OCI-LY7 (cell line): ENCODE measurements around the gene NFATC2IP. TPM values are rescaled to one million over a fixed set of nuclear protein-coding genes. Genes with fewer than 3 reads are reported as not detected.

Experiments used
- BruUV-seq: library from RNA; stranded (reverse); fragments of 400-500 nt; replicated peaks from 2 replicates; lab custom pipeline; 2021; lab: Mats Ljungman, UMichigan
- CTCF ChIA-PET: fragments of 300-600 bp; sonication (Branson Sonifier 250); formaldehyde crosslinking; loops from one replicate; lab custom pipeline; 2022; ENCODE audit warnings: antibody characterized with exemption; ENCODE audit not compliant: unreplicated experiment; lab: Charles Lee
- POLR2A ChIA-PET: fragments of 300-600 bp; sonication (Branson Sonifier 250); formaldehyde crosslinking; loops from one replicate; lab custom pipeline; 2022; ENCODE audit warnings: antibody characterized with exemption; lab: Charles Lee
- DNase-seq: peaks from one replicate; pipeline ENCODE4 v3.0.0-alpha.2; 2015; ENCODE audit warnings: low spot score
- H2AFZ ChIP-seq: fragments of 200-600 bp; sonication (generic), shearing (Covaris generic); 2 replicates; pipeline ENCODE4 v1.6.1; 2014; ENCODE audit warnings: mild to moderate bottlenecking, antibody characterized with exemption, low read length, moderate library complexity
- H3K27ac ChIP-seq: fragments of 200-600 bp; sonication (generic); 2 replicates; pipeline ENCODE4 v1.5.1; 2014; ENCODE audit warnings: mixed run types, low read depth, mild to moderate bottlenecking, moderate library complexity, low read length, inconsistent platforms; ENCODE audit not compliant: poor library complexity, severe bottlenecking
- H3K36me3 ChIP-seq: fragments of 200-600 bp; sonication (generic); 2 replicates; pipeline ENCODE4 v1.6.1; 2014; ENCODE audit warnings: mild to moderate bottlenecking, antibody characterized with exemption, low read length, moderate library complexity, mixed read lengths; ENCODE audit not compliant: insufficient read depth
- H3K4me1 ChIP-seq: fragments of 200-600 bp; sonication (generic); 2 replicates; pipeline ENCODE4 v1.5.1; 2014; ENCODE audit warnings: mild to moderate bottlenecking, low read length; ENCODE audit not compliant: insufficient read depth, poor library complexity, severe bottlenecking
- H3K4me2 ChIP-seq: fragments of 200-600 bp; sonication (generic); 2 replicates; pipeline ENCODE4 v1.6.1; 2014; ENCODE audit warnings: mild to moderate bottlenecking, low read length
- H3K4me3 ChIP-seq: fragments of 200-600 bp; sonication (generic); 2 replicates; pipeline ENCODE4 v1.5.1; 2014; ENCODE audit warnings: mild to moderate bottlenecking, low read depth, low read length; ENCODE audit not compliant: poor library complexity, severe bottlenecking
- H3K79me2 ChIP-seq: fragments of 200-600 bp; sonication (generic); 2 replicates; pipeline ENCODE4 v1.6.1; 2016; ENCODE audit warnings: low read depth, mild to moderate bottlenecking, low read length, moderate library complexity, mixed read lengths; ENCODE audit not compliant: insufficient read depth
- H3K9me2 ChIP-seq: fragments of 200-600 bp; sonication (generic); 2 replicates; pipeline ENCODE4 v1.6.1; 2016; ENCODE audit warnings: mild to moderate bottlenecking, low read length, mixed read lengths; ENCODE audit not compliant: insufficient read depth
- H3K9me3 ChIP-seq: fragments of 200-600 bp; sonication (generic); 2 replicates; pipeline ENCODE4 v1.6.1; 2014; ENCODE audit warnings: mild to moderate bottlenecking, mixed run types, low read length, mixed read lengths
- H4K20me1 ChIP-seq: fragments of 200-600 bp; sonication (generic); 2 replicates; pipeline ENCODE4 v1.6.1; 2014; ENCODE audit warnings: mild to moderate bottlenecking, antibody characterized with exemption, low read length, moderate library complexity, mixed read lengths; ENCODE audit not compliant: insufficient read depth
- EZH2phosphoT487 ChIP-seq: fragments of 200-600 bp; sonication (generic); IDR thresholded peaks from 2 replicates; pipeline ENCODE4 v1.6.1; 2018; ENCODE audit warnings: low read depth, borderline replicate concordance, mild to moderate bottlenecking, mixed run types, antibody characterized with exemption, low read length, moderate library complexity, mixed read lengths
- intact Hi-C: fragments of 100-400 bp; cut with micrococcal nuclease; formaldehyde crosslinking; loops from one replicate; pipeline ENCODE4 v1.10.0; 2022; ENCODE audit not compliant: unreplicated experiment
- total RNA-seq, 2 experiments: library from RNA; depleted of rRNA in 1 of 2; stranded (reverse); fragments of >200 nt in 1 of 2; shearing (Covaris generic) in 1 of 2; gene quantifications; 2 replicates each; pipeline ENCODE4 v1.2.3, GENCODE V29; 2014 to 2022
- TF ChIP-seq, protein P1 (sequence below): fragments of 200-600 bp; sonication (generic); conservative IDR thresholded peaks from 2 replicates; pipeline ENCODE4 v1.5.1; 2014; ENCODE audit warnings: mild to moderate bottlenecking, antibody characterized with exemption, low read length, moderate library complexity, mixed read lengths

NFATC2IP gene
- total RNA-seq, 2 experiments from 2014 or later = 73.0 to 114 TPM

DNA sequence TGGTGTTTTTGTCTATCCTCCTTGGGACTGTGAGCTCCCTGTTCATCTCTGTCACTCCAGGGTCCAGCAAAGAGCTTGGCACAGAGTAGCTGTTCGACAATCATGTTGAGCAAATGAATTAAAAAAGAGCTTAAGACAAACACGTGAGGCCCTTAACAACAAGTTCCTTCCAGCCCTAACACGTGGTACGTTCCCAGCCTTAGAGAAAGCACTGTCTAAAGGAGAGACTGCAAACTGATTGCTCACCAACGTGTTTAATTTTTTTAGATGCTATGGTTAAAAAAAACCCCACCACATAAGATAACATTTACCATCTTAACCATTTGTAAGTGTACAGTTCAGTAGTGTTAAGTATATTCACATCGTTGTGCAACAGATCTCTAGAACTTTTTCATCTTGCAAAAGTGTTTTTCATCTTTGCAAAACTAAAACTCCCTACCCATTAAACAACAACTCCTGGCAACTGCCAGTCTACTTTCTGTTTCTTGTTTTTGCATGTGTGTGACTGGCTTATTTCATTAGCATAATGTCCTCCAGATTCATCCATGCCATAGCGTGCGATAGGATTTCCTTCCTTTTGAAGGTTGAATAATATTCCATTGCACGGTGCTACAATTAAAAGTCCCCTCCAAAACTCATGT, 62.3 kb downstream of the NFATC2IP start:
- Histone ChIP-seq H3K4me3 (no peak overlapping the region), H4K20me1 (no peaks in the 10 kb centered on the region), H3K9me3 (no peaks in the 10 kb centered on the region), H3K4me1 (no peaks in the 10 kb centered on the region), H3K9me2 (no peaks in the 10 kb centered on the region), H3K27ac (no peak overlapping the region), H3K36me3 (no peaks in the 10 kb centered on the region), H3K79me2 (no peaks in the 10 kb centered on the region), H3K4me2 (no peak overlapping the region), H2AFZ (no peak overlapping the region)
- CTCF ChIA-PET = no interaction called here
- intact Hi-C loops = no loop called here
- TF ChIP-seq EZH2phosphoT487 = no peak
- POLR2A ChIA-PET = interaction anchor here (1.0 kb wide), 1 partner anchor 11 kb away, joined by 3 read pairs; no protein-coding TSS in a partner anchor
- no TSS peak for BruUV-seq
- no peak for DNase-seq

DNA sequence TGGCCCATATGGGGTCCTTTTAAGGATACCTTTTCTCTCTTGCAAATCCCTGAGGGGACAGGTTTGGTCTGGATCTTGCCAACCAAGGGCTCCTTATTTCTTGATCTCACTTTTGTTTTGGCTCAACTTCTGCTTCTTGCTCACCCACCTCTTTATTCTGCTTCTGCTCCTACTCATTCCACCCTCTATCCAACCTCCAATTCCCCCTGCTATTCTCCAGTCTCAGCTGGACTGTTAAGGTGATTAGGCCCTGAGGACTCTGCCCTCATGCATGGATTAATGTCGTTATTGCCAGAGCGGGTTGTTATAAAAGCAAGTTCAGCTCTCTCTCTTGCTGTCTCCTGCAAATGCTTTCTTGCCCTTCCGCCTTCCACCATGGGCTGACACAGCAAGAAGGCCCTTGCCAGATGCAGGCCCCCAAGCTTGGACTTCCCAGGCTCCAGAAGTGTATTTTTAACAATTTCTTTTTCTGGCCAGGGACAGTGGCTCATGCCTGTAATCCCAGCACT, 63.9 kb downstream of the NFATC2IP start:
- BruUV-seq = no TSS peak
- Histone ChIP-seq H3K79me2 (no peaks in the 10 kb centered on the region), H3K9me2 (no peaks in the 10 kb centered on the region), H3K4me3 (no peak overlapping the region), H3K9me3 (no peaks in the 10 kb centered on the region), H2AFZ (no peak overlapping the region), H3K4me1 (no peaks in the 10 kb centered on the region), H3K4me2 (no peak overlapping the region), H4K20me1 (no peaks in the 10 kb centered on the region), H3K27ac (no peak overlapping the region), H3K36me3 (no peaks in the 10 kb centered on the region)
- no peak for DNase-seq
- no peak for TF ChIP-seq EZH2phosphoT487
- TF ChIP-seq, protein P1, sequence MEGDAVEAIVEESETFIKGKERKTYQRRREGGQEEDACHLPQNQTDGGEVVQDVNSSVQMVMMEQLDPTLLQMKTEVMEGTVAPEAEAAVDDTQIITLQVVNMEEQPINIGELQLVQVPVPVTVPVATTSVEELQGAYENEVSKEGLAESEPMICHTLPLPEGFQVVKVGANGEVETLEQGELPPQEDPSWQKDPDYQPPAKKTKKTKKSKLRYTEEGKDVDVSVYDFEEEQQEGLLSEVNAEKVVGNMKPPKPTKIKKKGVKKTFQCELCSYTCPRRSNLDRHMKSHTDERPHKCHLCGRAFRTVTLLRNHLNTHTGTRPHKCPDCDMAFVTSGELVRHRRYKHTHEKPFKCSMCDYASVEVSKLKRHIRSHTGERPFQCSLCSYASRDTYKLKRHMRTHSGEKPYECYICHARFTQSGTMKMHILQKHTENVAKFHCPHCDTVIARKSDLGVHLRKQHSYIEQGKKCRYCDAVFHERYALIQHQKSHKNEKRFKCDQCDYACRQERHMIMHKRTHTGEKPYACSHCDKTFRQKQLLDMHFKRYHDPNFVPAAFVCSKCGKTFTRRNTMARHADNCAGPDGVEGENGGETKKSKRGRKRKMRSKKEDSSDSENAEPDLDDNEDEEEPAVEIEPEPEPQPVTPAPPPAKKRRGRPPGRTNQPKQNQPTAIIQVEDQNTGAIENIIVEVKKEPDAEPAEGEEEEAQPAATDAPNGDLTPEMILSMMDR = no peak
- POLR2A ChIA-PET = no interaction called here
- intact Hi-C loops = no loop called here
- CTCF ChIA-PET = no interaction called here

Other genes with a start within 250 kb of the NFATC2IP start
- 259 and 284 TPM in 2 replicates for gene EIF3C, start 239.5 kb upstream of the NFATC2IP start, total RNA-seq (2014; rRNA removed; shearing (Covaris generic))
- gene EIF3C, start 239.5 kb upstream of the NFATC2IP start, total RNA-seq (2022) = 727 and 840 TPM in 2 replicates
- 2.9 and 3.6 TPM in 2 replicates for gene NPIPB9, start 199.2 kb upstream of the NFATC2IP start, total RNA-seq (2014; rRNA removed; shearing (Covaris generic))
- gene NPIPB9, start 199.2 kb upstream of the NFATC2IP start, total RNA-seq (2022) = 7.1 and 10.7 TPM in 2 replicates
- gene ATXN2L, start 127.9 kb upstream of the NFATC2IP start, total RNA-seq (2014; rRNA removed; shearing (Covaris generic)) = 108 and 109 TPM in 2 replicates
- 451 and 487 TPM in 2 replicates for gene ATXN2L, start 127.9 kb upstream of the NFATC2IP start, total RNA-seq (2022)
- gene TUFM, start 104.6 kb upstream of the NFATC2IP start, total RNA-seq (2014; rRNA removed; shearing (Covaris generic)) = 160 and 184 TPM in 2 replicates
- gene TUFM, start 104.6 kb upstream of the NFATC2IP start, total RNA-seq (2022) = 176 and 211 TPM in 2 replicates
- gene SH2B1, start 87.1 kb upstream of the NFATC2IP start, total RNA-seq (2014; rRNA removed; shearing (Covaris generic)) = 29.8 and 59.8 TPM in 2 replicates
- 76.5 and 92.9 TPM in 2 replicates for gene SH2B1, start 87.1 kb upstream of the NFATC2IP start, total RNA-seq (2022)
- 1.0 and 5.0 TPM in 2 replicates for gene ATP2A1, start 72.4 kb upstream of the NFATC2IP start, total RNA-seq (2014; rRNA removed; shearing (Covaris generic))
- 4.4 and 5.0 TPM in 2 replicates for gene ATP2A1, start 72.4 kb upstream of the NFATC2IP start, total RNA-seq (2022)
- gene RABEP2, start 25.7 kb upstream of the NFATC2IP start, total RNA-seq (2014; rRNA removed; shearing (Covaris generic)) = 84.8 and 118 TPM in 2 replicates
- 84.2 and 87.2 TPM in 2 replicates for gene RABEP2, start 25.7 kb upstream of the NFATC2IP start, total RNA-seq (2022)
- 139 and 141 TPM in 2 replicates for gene CD19, start 19.0 kb upstream of the NFATC2IP start, total RNA-seq (2014; rRNA removed; shearing (Covaris generic))
- gene CD19, start 19.0 kb upstream of the NFATC2IP start, total RNA-seq (2022) = 131 and 134 TPM in 2 replicates
- gene SPNS1, start 23.8 kb downstream of the NFATC2IP start, total RNA-seq (2014; rRNA removed; shearing (Covaris generic)) = 12.4 and 20.1 TPM in 2 replicates
- 20.4 and 21.5 TPM in 2 replicates for gene SPNS1, start 23.8 kb downstream of the NFATC2IP start, total RNA-seq (2022)
- gene LAT, start 34.1 kb downstream of the NFATC2IP start, total RNA-seq (2014; rRNA removed; shearing (Covaris generic)) = 17.5 and 17.7 TPM in 2 replicates
- gene LAT, start 34.1 kb downstream of the NFATC2IP start, total RNA-seq (2022) = 19.8 and 20.0 TPM in 2 replicates